SU-DHL-6 (cell line): Measurements from ENCODE around the gene ARL10.

ENCODE experiments used
- H2AFZ ChIP-seq: fragments of 200-600 bp; sonication (generic); 2 replicates; pipeline ENCODE4 v1.6.1; 2014; ENCODE audit warnings: low read depth, mild to moderate bottlenecking, moderate library complexity, mixed read lengths, antibody characterized with exemption, low read length; ENCODE audit not compliant: severe bottlenecking
- H3F3A ChIP-seq: fragments of 200-600 bp; shearing (Covaris generic); 2 replicates; pipeline ENCODE4 v1.6.0; 2016; ENCODE audit warnings: antibody characterized with exemption, mild to moderate bottlenecking; ENCODE audit not compliant: insufficient read depth
- H3K27ac ChIP-seq: fragments of 200-600 bp; sonication (generic); 2 replicates; pipeline ENCODE4 v1.5.1; 2016; ENCODE audit warnings: low read depth, mild to moderate bottlenecking, low read length, moderate library complexity, mixed read lengths
- H3K27me3 ChIP-seq: fragments of 200-600 bp; sonication (generic), shearing (Covaris generic); 2 replicates; pipeline ENCODE4 v1.6.0; 2014; ENCODE audit warnings: mild to moderate bottlenecking, low read length
- H3K36me3 ChIP-seq: fragments of 200-600 bp; sonication (generic); 2 replicates; pipeline ENCODE4 v1.6.1; 2014; ENCODE audit warnings: mild to moderate bottlenecking, low read length, mixed read lengths
- H3K4me2 ChIP-seq: fragments of 300-600, 200-600 bp; shearing (Covaris generic), sonication (generic); 2 replicates; pipeline ENCODE4 v1.6.0; 2014; ENCODE audit warnings: low read length, low read depth, mild to moderate bottlenecking; ENCODE audit not compliant: poor library complexity, severe bottlenecking
- H3K4me3 ChIP-seq: fragments of 200-600 bp; sonication (generic); 2 replicates; pipeline ENCODE4 v1.5.1; 2014; ENCODE audit warnings: antibody characterized with exemption, low read length, mild to moderate bottlenecking, mixed read lengths; ENCODE audit not compliant: insufficient read depth, poor library complexity, severe bottlenecking
- H3K79me2 ChIP-seq: fragments of 200-600 bp; sonication (generic); 2 replicates; pipeline ENCODE4 v1.6.1; 2014; ENCODE audit warnings: mild to moderate bottlenecking, low read length, moderate library complexity; ENCODE audit not compliant: insufficient read depth
- H3K9ac ChIP-seq: fragments of 200-600 bp; sonication (generic); 2 replicates; pipeline ENCODE4 v1.7.0; 2014; ENCODE audit warnings: mild to moderate bottlenecking, low read length
- H3K9me2 ChIP-seq: fragments of 200-600 bp; sonication (generic); replicated peaks from 2 replicates; pipeline ENCODE4 v1.6.1; 2014; ENCODE audit warnings: low read length; ENCODE audit not compliant: insufficient read depth
- H3K9me3 ChIP-seq: fragments of 200-600 bp; sonication (generic); 2 replicates; pipeline ENCODE4 v1.6.1; 2014; ENCODE audit warnings: low read length, mixed read lengths; ENCODE audit not compliant: insufficient read depth
- H4K20me1 ChIP-seq: fragments of 200-600 bp; sonication (generic); 2 replicates; pipeline ENCODE4 v1.6.1; 2014; ENCODE audit warnings: low read depth, mild to moderate bottlenecking, antibody characterized with exemption, low read length, moderate library complexity, mixed read lengths
- CTCF ChIP-seq: fragments of 200-600 bp; sonication (generic); IDR thresholded peaks from one replicate; pipeline ENCODE4 v1.5.1; 2017; ENCODE audit warnings: antibody characterized with exemption, mild to moderate bottlenecking, low read length, moderate library complexity; ENCODE audit not compliant: insufficient read depth, poor library complexity, severe bottlenecking
- EZH2phosphoT487 ChIP-seq: fragments of 200-600 bp; sonication (generic), shearing (Covaris generic); conservative IDR thresholded peaks from 2 replicates; pipeline ENCODE4 v1.6.1; 2018; ENCODE audit warnings: mild to moderate bottlenecking, antibody characterized with exemption, low read length, moderate library complexity, mixed read lengths

Gene ARL10

GRCh38 chr5:176410486-176411180, 45.3 kb downstream of the ARL10 start:
- Histone ChIP-seq H3K4me3 (no peak overlapping the region), H3K27ac (no peak overlapping the region), H3K9me2 (no peaks in the 10 kb centered on the region), H2AFZ (no peak overlapping the region), H3K27me3 (no peaks in the 10 kb centered on the region), H3K79me2 (0 out of 2 replicates have a peak, but pooled peaks cover under 1% of the 10 kb centered on the region), H3F3A (no peaks in the 10 kb centered on the region), H3K9me3 (no peaks in the 10 kb centered on the region), H3K36me3 (no peaks in the 10 kb centered on the region), H4K20me1 (no peaks in the 10 kb centered on the region), H3K9ac (no peak overlapping the region), H3K4me2 (no peak overlapping the region)
- TF ChIP-seq CTCF (no peak), EZH2phosphoT487 (no peak)

GRCh38 chr5:176412517-176413254, 47.4 kb downstream of the ARL10 start:
- no peaks in the 10 kb centered on the region for H3K9me3 ChIP-seq
- H3K4me3 ChIP-seq, result no peak overlapping the region
- H3K27me3 ChIP-seq, result no peaks in the 10 kb centered on the region
- H4K20me1 ChIP-seq, result no peaks in the 10 kb centered on the region
- peaks cover 5% of the 10 kb centered on the region; the same call in 1 of the 2 replicates for H3K79me2 ChIP-seq
- no peaks in the 10 kb centered on the region for H3K9me2 ChIP-seq
- H3K9ac ChIP-seq, result no peak overlapping the region
- H3K4me2 ChIP-seq, result no peak overlapping the region
- no peak overlapping the region for H3K27ac ChIP-seq
- TF ChIP-seq EZH2phosphoT487, result no peak
- no peak for TF ChIP-seq CTCF
- no peaks in the 10 kb centered on the region for H3K36me3 ChIP-seq
- no peak overlapping the region for H2AFZ ChIP-seq
- H3F3A ChIP-seq, result no peaks in the 10 kb centered on the region

GRCh38 chr5:176413255-176413565, 47.9 kb downstream of the ARL10 start:
- Histone ChIP-seq H3K27me3 (no peaks in the 10 kb centered on the region), H3F3A (no peaks in the 10 kb centered on the region), H3K79me2 (peaks cover 5% of the 10 kb centered on the region; the same call in 1 of the 2 replicates), H3K9me2 (no peaks in the 10 kb centered on the region), H2AFZ (no peak overlapping the region), H4K20me1 (no peaks in the 10 kb centered on the region), H3K36me3 (no peaks in the 10 kb centered on the region), H3K27ac (no peak overlapping the region), H3K4me3 (no peak overlapping the region), H3K9me3 (no peaks in the 10 kb centered on the region), H3K9ac (no peak overlapping the region), H3K4me2 (no peak overlapping the region)
- TF ChIP-seq EZH2phosphoT487 (no peak), CTCF (no peak)
